AG09309 (cell line): ENCODE data around the gene DQX1.
"Not testable (repeated sequence)": the region's sequence is repeated elsewhere in the genome, so short reads cannot be mapped to it uniquely, and the experiment has no call there.

ENCODE experiments used
- DNase-seq: peaks from one replicate; pipeline ENCODE4 v3.0.0-alpha.2; 2010; ENCODE audit warnings: low read depth
- H3K4me3 ChIP-seq: 2 replicates; pipeline ENCODE4 v1.5.1; 2011; ENCODE audit warnings: mild to moderate bottlenecking, low read depth, low read length, moderate library complexity; ENCODE audit not compliant: control insufficient read depth
- TF ChIP-seq, protein P1 (sequence below): IDR thresholded peaks from 2 replicates; pipeline ENCODE4 v1.5.1; 2011; ENCODE audit warnings: mild to moderate bottlenecking, low read depth, low read length, inconsistent platforms; ENCODE audit not compliant: insufficient read depth, control insufficient read depth; ENCODE audit errors: missing control alignments

Gene DQX1

DNA sequence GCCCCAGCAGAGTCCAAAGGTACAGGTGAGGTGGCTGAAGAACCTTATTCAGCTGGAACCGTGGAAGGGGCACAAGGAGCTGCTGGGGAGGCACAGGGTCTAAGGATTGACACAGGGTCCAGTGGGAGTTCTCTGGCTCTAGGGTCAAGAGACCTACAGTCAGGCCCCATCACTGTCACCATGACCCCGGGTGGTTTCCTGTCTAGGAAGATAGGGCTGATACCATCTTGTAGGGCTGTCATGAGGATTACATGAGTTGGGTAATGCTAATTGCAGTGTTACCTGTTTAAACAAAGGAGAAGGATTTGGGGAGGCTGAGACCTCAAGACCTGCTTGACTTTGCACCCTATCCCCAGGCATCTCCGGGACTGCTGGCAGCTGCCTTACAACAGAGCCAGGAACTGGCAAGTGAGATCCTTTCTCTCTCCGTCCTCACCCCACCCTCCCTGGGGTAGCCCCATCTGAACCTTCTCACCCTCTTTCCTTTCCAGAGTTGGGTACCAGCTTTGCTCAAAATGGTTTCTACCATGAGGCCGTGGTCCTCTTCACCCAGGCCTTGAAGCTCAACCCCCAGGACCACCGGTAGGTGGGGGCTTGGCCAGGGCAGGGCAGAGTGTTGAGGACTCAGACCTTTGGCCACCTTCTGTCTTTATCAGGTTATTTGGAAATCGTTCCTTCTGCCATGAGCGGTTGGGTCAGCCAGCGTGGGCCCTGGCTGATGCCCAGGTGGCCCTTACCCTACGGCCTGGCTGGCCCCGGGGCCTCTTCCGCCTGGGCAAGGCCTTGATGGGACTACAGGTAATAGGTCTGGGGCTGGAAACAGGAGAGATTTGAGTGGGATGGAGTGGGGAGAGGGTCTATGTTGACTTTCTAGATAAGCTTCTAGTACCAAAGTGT lies 34.1 kb downstream of the DQX1 start:
- no peak for DNase-seq
- TF ChIP-seq, protein P1, sequence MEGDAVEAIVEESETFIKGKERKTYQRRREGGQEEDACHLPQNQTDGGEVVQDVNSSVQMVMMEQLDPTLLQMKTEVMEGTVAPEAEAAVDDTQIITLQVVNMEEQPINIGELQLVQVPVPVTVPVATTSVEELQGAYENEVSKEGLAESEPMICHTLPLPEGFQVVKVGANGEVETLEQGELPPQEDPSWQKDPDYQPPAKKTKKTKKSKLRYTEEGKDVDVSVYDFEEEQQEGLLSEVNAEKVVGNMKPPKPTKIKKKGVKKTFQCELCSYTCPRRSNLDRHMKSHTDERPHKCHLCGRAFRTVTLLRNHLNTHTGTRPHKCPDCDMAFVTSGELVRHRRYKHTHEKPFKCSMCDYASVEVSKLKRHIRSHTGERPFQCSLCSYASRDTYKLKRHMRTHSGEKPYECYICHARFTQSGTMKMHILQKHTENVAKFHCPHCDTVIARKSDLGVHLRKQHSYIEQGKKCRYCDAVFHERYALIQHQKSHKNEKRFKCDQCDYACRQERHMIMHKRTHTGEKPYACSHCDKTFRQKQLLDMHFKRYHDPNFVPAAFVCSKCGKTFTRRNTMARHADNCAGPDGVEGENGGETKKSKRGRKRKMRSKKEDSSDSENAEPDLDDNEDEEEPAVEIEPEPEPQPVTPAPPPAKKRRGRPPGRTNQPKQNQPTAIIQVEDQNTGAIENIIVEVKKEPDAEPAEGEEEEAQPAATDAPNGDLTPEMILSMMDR, result no peak
- H3K4me3 ChIP-seq, result no peak overlapping the region

- TF ChIP-seq, protein P1, result no peak
- H3K4me3 ChIP-seq, result no peak overlapping the region
- DNase-seq, result no peak
Observed at GRCh38 chr2:74489906-74490305, 36.1 kb downstream of the DQX1 start.

GRCh38 chr2:74488643-74489481 lies 37.2 kb downstream of the DQX1 start:
- DNase-seq, result no peak
- no peak overlapping the region for H3K4me3 ChIP-seq
- TF ChIP-seq, protein P1, result no peak

GRCh38 chr2:74486141-74486540 lies 39.9 kb downstream of the DQX1 start:
- DNase-seq, result no peak
- TF ChIP-seq, protein P1, result no peak
- no peak overlapping the region for H3K4me3 ChIP-seq

GRCh38 chr2:74483675-74484164 lies 42.3 kb downstream of the DQX1 start:
- peak overlapping the region; percentile 77 for H3K4me3 ChIP-seq
- DNase-seq, result not testable (repeated sequence)

DNA sequence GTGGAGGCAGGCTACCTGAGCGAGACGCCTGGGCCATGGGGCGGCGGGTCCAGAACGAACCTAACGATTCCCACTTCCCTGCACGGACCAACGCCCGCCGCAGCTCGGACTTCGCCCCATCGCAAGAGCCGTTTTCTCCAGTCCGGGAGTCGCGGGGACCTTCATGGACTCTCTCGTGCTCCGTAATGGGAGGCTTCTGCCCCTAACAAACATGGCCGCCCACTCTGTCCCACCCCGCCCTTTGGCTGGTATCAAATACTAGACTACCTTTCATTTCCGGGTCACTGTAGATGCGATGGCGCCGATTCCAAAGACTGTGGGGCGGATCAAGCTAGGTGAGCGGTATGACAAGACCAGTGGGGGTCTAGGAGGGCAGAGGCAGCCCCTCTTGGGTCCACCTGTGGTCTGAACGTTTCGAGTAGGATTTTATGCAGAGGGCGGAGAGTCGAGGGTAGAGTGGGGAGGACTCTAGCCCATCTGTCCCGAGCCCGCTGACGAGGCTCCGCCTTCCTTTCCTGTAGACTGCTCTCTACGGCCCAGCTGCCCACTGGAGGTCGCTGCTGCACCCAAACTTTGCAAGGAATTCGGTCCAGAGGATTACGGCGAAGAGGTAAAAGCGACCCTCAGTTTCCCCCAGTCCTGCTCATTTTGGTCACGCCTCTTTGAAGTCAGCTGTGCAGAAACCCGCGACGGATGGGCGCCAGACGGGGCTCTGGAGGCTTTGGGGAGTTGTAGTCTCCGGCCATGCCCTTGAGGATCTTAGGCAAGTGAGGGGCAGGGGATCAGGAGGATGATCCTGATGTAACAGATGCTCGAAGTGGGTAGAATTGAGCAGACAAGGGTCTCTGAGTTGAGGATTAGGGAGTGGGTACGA lies 43.0 kb downstream of the DQX1 start, which contains the start of the genes CCDC142 and TTC31:
Gene CCDC142, minus strand, starts transcription at position 198 of the 874 bp plus-strand sequence. Its CDS starts 161 bp downstream, at position 37.
Gene TTC31, plus strand, starts transcription at position 281 of the 874 bp plus-strand sequence. Its CDS starts 15 bp downstream, at position 296.
- H3K4me3 ChIP-seq, result peak within 1 kb of the TSS; percentile 77
- TF ChIP-seq, protein P1, result peak; percentile 90
- DNase-seq, result peak; percentile 72
